Neural cell (in vitro differentiated cells): ENCODE data around the gene PRAME.

Experiments
- EP300 ChIP-seq: fragments of 450-650 bp; conservative IDR thresholded peaks from 2 replicates; pipeline ENCODE4 v1.6.1; 2014; ENCODE audit warnings: antibody characterized with exemption, mild to moderate bottlenecking, moderate library complexity; ENCODE audit not compliant: poor library complexity, severe bottlenecking
- EZH2 ChIP-seq: fragments of 200-600, 300-800 bp; shearing (Covaris generic), sonication (generic); IDR thresholded peaks from 2 replicates; pipeline ENCODE4 v1.6.1; 2014; ENCODE audit warnings: antibody characterized with exemption, low read length, borderline replicate concordance, mild to moderate bottlenecking; ENCODE audit not compliant: insufficient read depth, poor library complexity, severe bottlenecking
- MXI1 ChIP-seq: fragments of 450-650 bp; conservative IDR thresholded peaks from 2 replicates; pipeline ENCODE4 v1.6.1; 2014; ENCODE audit warnings: antibody characterized with exemption, mild to moderate bottlenecking; ENCODE audit not compliant: poor library complexity, severe bottlenecking
- POLR2AphosphoS5 ChIP-seq: IDR thresholded peaks from 2 replicates; pipeline ENCODE4 v1.6.1; 2012
- RAD21 ChIP-seq: fragments of 450-650 bp; conservative IDR thresholded peaks from 2 replicates; pipeline ENCODE4 v1.6.1; 2014; ENCODE audit warnings: antibody characterized with exemption, mild to moderate bottlenecking, moderate library complexity
- SMC3 ChIP-seq: fragments of 450-650 bp; conservative IDR thresholded peaks from 2 replicates; pipeline ENCODE4 v1.6.1; 2014; ENCODE audit warnings: antibody characterized with exemption, mild to moderate bottlenecking, moderate library complexity; ENCODE audit not compliant: poor library complexity
- TAF1 ChIP-seq: IDR thresholded peaks from 2 replicates; pipeline ENCODE4 v1.6.1; 2012; ENCODE audit warnings: low read depth
- TF ChIP-seq, protein P1 (sequence below): fragments of 450-650 bp; IDR thresholded peaks from 2 replicates; pipeline ENCODE4 v1.5.1; 2014; ENCODE audit warnings: antibody characterized with exemption, mild to moderate bottlenecking, moderate library complexity; ENCODE audit not compliant: poor library complexity, severe bottlenecking
- TF ChIP-seq, protein P2 (sequence below): IDR thresholded peaks from 2 replicates; pipeline ENCODE4 v1.6.1; 2012; ENCODE audit warnings: borderline replicate concordance

DNA sequence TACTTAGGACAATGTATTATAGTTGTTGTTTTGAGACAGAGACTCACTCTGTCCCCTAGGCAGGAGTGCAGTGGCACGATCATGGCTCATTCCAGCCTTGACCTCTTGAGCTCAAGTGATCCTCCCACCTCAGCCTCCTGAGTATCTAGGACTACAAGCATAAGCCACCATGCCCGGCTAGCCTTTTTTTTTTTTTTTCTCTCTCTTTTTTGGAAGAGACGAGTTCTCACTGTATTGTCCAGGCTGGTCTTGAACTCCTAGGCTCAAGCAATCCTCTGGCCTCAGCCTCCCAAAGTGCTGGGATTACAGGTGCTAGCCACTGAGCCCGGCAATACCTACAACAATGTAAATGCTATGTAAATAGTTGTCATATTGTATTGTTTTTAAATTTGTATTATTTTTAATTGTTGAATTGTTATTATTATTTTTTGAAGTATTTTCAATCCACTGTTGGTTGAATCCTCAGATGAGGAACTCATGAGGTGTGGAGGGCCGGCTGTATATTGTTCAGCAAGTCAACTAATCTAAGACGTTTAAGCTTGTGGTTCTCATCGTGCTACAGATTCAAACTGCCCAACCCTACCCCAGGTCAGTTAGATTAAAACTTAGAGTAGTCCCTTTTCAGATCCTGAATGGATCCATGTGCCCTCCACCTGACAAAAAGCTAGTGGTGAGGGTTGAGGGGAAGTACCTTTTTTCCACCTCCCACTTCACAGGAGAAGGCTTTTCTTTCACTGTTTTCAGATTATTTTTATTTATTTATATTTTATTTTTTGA is 27.1 kb downstream of the PRAME start:
- TF ChIP-seq, protein P1, sequence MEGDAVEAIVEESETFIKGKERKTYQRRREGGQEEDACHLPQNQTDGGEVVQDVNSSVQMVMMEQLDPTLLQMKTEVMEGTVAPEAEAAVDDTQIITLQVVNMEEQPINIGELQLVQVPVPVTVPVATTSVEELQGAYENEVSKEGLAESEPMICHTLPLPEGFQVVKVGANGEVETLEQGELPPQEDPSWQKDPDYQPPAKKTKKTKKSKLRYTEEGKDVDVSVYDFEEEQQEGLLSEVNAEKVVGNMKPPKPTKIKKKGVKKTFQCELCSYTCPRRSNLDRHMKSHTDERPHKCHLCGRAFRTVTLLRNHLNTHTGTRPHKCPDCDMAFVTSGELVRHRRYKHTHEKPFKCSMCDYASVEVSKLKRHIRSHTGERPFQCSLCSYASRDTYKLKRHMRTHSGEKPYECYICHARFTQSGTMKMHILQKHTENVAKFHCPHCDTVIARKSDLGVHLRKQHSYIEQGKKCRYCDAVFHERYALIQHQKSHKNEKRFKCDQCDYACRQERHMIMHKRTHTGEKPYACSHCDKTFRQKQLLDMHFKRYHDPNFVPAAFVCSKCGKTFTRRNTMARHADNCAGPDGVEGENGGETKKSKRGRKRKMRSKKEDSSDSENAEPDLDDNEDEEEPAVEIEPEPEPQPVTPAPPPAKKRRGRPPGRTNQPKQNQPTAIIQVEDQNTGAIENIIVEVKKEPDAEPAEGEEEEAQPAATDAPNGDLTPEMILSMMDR = no peak
- no peak for TF ChIP-seq POLR2AphosphoS5
- no peak for TF ChIP-seq EZH2
- TF ChIP-seq TAF1 = no peak
- TF ChIP-seq MXI1 = no peak
- no peak for TF ChIP-seq EP300
- TF ChIP-seq, protein P2, sequence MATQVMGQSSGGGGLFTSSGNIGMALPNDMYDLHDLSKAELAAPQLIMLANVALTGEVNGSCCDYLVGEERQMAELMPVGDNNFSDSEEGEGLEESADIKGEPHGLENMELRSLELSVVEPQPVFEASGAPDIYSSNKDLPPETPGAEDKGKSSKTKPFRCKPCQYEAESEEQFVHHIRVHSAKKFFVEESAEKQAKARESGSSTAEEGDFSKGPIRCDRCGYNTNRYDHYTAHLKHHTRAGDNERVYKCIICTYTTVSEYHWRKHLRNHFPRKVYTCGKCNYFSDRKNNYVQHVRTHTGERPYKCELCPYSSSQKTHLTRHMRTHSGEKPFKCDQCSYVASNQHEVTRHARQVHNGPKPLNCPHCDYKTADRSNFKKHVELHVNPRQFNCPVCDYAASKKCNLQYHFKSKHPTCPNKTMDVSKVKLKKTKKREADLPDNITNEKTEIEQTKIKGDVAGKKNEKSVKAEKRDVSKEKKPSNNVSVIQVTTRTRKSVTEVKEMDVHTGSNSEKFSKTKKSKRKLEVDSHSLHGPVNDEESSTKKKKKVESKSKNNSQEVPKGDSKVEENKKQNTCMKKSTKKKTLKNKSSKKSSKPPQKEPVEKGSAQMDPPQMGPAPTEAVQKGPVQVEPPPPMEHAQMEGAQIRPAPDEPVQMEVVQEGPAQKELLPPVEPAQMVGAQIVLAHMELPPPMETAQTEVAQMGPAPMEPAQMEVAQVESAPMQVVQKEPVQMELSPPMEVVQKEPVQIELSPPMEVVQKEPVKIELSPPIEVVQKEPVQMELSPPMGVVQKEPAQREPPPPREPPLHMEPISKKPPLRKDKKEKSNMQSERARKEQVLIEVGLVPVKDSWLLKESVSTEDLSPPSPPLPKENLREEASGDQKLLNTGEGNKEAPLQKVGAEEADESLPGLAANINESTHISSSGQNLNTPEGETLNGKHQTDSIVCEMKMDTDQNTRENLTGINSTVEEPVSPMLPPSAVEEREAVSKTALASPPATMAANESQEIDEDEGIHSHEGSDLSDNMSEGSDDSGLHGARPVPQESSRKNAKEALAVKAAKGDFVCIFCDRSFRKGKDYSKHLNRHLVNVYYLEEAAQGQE = no peak
- no peak for TF ChIP-seq RAD21
- TF ChIP-seq SMC3 = no peak
